Measurements from ENCODE around the gene OLFML3. TPM values are rescaled to one million over a fixed set of nuclear protein-coding genes. Genes with fewer than 3 reads are reported as not detected.

The OLFML3 gene, protein sequence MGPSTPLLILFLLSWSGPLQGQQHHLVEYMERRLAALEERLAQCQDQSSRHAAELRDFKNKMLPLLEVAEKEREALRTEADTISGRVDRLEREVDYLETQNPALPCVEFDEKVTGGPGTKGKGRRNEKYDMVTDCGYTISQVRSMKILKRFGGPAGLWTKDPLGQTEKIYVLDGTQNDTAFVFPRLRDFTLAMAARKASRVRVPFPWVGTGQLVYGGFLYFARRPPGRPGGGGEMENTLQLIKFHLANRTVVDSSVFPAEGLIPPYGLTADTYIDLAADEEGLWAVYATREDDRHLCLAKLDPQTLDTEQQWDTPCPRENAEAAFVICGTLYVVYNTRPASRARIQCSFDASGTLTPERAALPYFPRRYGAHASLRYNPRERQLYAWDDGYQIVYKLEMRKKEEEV
- total RNA-seq, result under 1 TPM; 0.36 to 0.49 TPM
- polyA plus RNA-seq, result not detected
- 0.08 to 2.6 (median 0.64) reads per million in 6 experiments for total RNA-seq

DNA sequence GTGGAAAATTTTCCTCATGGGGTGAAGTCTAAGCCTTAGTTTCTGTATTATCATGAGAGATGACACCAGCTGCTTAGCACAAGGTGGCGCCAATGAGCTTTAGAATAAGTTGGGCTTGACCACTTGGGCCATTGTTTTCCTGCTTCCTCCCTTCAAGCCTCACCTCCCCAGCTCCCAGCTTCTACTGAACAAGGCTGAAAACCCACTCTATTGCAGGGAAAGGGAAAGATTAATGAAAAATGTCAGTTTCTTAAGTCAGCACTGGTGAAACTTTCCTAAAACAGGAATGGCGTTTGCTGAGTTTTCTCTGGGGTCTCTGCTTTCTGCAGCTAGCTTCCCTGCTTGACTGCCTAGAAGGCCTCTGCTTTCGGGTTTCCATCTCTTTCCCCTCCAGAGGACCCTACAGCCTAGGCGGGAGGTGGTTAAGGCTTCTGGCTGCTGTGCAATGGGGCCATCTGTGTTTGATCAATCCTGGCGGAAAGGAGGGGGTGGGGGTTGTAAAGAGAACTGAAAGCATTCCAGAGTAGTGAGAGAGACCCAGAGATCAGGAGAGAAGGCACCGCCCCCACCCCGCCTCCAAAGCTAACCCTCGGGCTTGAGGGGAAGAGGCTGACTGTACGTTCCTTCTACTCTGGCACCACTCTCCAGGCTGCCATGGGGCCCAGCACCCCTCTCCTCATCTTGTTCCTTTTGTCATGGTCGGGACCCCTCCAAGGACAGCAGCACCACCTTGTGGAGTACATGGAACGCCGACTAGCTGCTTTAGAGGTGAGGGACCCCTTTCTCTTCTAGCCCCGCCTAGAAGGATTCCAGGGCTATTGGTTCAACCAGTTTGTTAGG is at the start of gene OLFML3:
Gene OLFML3, plus strand, starts transcription at position 612 of the 840 bp plus-strand sequence. Its CDS starts 43 bp downstream, at position 655.
- Mint-ChIP-seq H3K4me1 (peaks cover 24 to 48% (median 46%) of the 10 kb centered on the region in 4 donors), H3K9me3 (no peaks in the 10 kb centered on the region), H3K27ac (peak within 1 kb of the TSS in 9 of 10 donors; percentile 31 to 88 (median 49)), H3K4me3 (peak within 1 kb of the TSS in 1 of 10 donors; percentile 28), H3K36me3 (peaks cover 0 to 25% (median 8%) of the 10 kb centered on the region in 3 donors), H3K27me3 (no peaks in the 10 kb centered on the region)
- POLR2A ChIA-PET, result no interaction called here
- DNase-seq (peak in 5 of 10 donors; percentile 23 to 43 (median 26)), ATAC-seq (peak; percentile 22 to 34)

GRCh38 chr1:113929750-113930498 is 49.4 kb upstream of the OLFML3 start:
- DNase-seq (peak in 9 of 10 donors; percentile 39 to 92 (median 85)), ATAC-seq (peak; percentile 41 to 43)
- Mint-ChIP-seq H3K36me3 (peaks cover 0 to 4% (median 2%) of the 10 kb centered on the region in 3 donors), H3K9me3 (no peaks in the 10 kb centered on the region), H3K4me3 (peak overlapping the region; percentile 82 to 100 (median 96)), H3K27ac (peak overlapping the region; percentile 98 to 100 (median 99)), H3K27me3 (peaks cover 0 to 4% (median 0%) of the 10 kb centered on the region in 5 donors), H3K4me1 (peaks cover 43 to 64% (median 58%) of the 10 kb centered on the region in 4 donors)
- POLR2A ChIA-PET, result interaction anchor here (0.5 to 10.2 kb wide), 19 partner anchors 10 to 845 kb away, joined by 3 to 179 read pairs (median 5); partner anchors contain the start of genes AP4B1, BCL2L15, DCLRE1B and RSBN1

- H3K4me1 Mint-ChIP-seq, result peaks cover 45 to 71% (median 62%) of the 10 kb centered on the region in 4 donors
- peaks cover 0 to 4% (median 0%) of the 10 kb centered on the region in 5 donors for H3K27me3 Mint-ChIP-seq
- H3K4me3 Mint-ChIP-seq, result peak overlapping the region; percentile 82 to 98 (median 96)
- POLR2A ChIA-PET, result interaction anchor here (1.0 to 10.2 kb wide), 14 partner anchors 9 to 119 kb away, joined by 3 to 179 read pairs (median 10); partner anchors contain the start of genes AP4B1, BCL2L15, DCLRE1B and RSBN1
- no peaks in the 10 kb centered on the region for H3K9me3 Mint-ChIP-seq
- ATAC-seq, result peak; percentile 43 to 46
- peak; percentile 47 to 91 (median 84) for DNase-seq
- peaks cover 0 to 8% (median 4%) of the 10 kb centered on the region in 3 donors for H3K36me3 Mint-ChIP-seq
- H3K27ac Mint-ChIP-seq, result peak overlapping the region; percentile 97 to 100 (median 99)
These were observed 48.6 kb upstream of the OLFML3 start for GRCh38 chr1:113930499-113931161.

GRCh38 chr1:113931451-113931851 is 47.8 kb upstream of the OLFML3 start:
- peak; percentile 4 to 22 for ATAC-seq
- DNase-seq, result peak in 4 of 10 donors; percentile 43 to 83 (median 74)
- peak overlapping the region; percentile 82 to 98 (median 96) for H3K4me3 Mint-ChIP-seq
- peaks cover 45 to 79% (median 66%) of the 10 kb centered on the region in 4 donors for H3K4me1 Mint-ChIP-seq
- no peaks in the 10 kb centered on the region for H3K9me3 Mint-ChIP-seq
- peaks cover 0 to 8% (median 4%) of the 10 kb centered on the region in 3 donors for H3K36me3 Mint-ChIP-seq
- peaks cover 0 to 4% (median 0%) of the 10 kb centered on the region in 5 donors for H3K27me3 Mint-ChIP-seq
- H3K27ac Mint-ChIP-seq, result peak overlapping the region; percentile 97 to 100 (median 99)
- POLR2A ChIA-PET, result interaction anchor here (0.7 to 10.2 kb wide), 11 partner anchors 8 to 411 kb away, joined by 3 to 179 read pairs (median 6); partner anchors contain the start of genes AP4B1, DCLRE1B and RSBN1

- DNase-seq (no peak), ATAC-seq (no peak)
- H3K27ac Mint-ChIP-seq, result peak overlapping the region; percentile 97 to 100 (median 99)
- H3K27me3 Mint-ChIP-seq, result peaks cover 0 to 4% (median 0%) of the 10 kb centered on the region in 5 donors
- H3K4me3 Mint-ChIP-seq, result peak overlapping the region; percentile 82 to 98 (median 96)
- H3K36me3 Mint-ChIP-seq, result peaks cover 4 to 9% (median 8%) of the 10 kb centered on the region in 3 donors
- POLR2A ChIA-PET, result interaction anchor here (0.6 to 10.2 kb wide), 3 partner anchors 13 to 41 kb away, joined by 3 to 179 read pairs (median 12); partner anchors contain the start of genes AP4B1 and DCLRE1B
- peaks cover 45 to 90% (median 75%) of the 10 kb centered on the region in 4 donors for H3K4me1 Mint-ChIP-seq
- no peaks in the 10 kb centered on the region for H3K9me3 Mint-ChIP-seq
These were observed 45.3 kb upstream of the OLFML3 start for GRCh38 chr1:113934006-113934405.

DNA sequence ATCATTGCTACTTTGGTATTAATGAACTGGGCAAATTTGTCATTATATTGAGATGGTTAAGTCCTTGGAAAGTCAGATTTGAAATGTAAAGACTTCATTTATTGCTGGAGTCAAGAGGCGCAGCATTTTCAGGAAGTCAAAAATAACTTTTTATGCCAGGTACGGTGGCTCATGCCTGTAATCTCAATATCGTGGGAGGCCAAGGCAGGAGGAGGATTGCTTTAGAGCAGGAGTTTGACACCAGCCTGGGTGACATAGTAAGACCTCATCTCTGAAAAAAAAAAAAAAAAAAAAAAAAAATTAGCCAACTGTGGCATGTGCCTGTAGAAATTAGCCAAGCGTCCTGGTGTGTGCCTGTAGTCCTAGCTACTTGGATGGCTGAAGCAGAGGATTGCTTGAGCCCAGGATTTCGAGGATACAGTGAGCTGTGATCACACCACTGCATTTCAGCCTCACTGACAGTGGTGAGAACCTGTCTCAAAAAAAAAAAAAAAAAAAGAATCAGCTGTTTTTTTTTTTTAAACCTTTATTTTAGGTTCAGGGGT is 44.7 kb upstream of the OLFML3 start:
- DNase-seq (no peak), ATAC-seq (no peak)
- H3K4me3 Mint-ChIP-seq, result peak overlapping the region; percentile 17 to 98 (median 96)
- no peaks in the 10 kb centered on the region for H3K9me3 Mint-ChIP-seq
- POLR2A ChIA-PET, result interaction anchor here (0.6 to 10.2 kb wide), 4 partner anchors 12 to 545 kb away, joined by 3 to 179 read pairs (median 9); partner anchors contain the start of genes AP4B1 and DCLRE1B
- no peaks in the 10 kb centered on the region for H3K27me3 Mint-ChIP-seq
- peak overlapping the region; percentile 97 to 100 (median 99) for H3K27ac Mint-ChIP-seq
- H3K36me3 Mint-ChIP-seq, result peaks cover 4 to 10% (median 9%) of the 10 kb centered on the region in 3 donors
- H3K4me1 Mint-ChIP-seq, result peaks cover 50 to 95% (median 80%) of the 10 kb centered on the region in 4 donors

- DNase-seq (no peak), ATAC-seq (no peak)
- Mint-ChIP-seq H3K27me3 (no peaks in the 10 kb centered on the region), H3K4me1 (peaks cover 51 to 100% (median 85%) of the 10 kb centered on the region in 4 donors), H3K27ac (peak overlapping the region in 9 of 10 donors; percentile 47 to 99 (median 74)), H3K4me3 (peak overlapping the region in 7 of 10 donors; percentile 5 to 96 (median 34)), H3K36me3 (peaks cover 2 to 10% (median 9%) of the 10 kb centered on the region in 3 donors), H3K9me3 (no peaks in the 10 kb centered on the region)
- POLR2A ChIA-PET, result interaction anchor here (0.6 to 10.2 kb wide), 4 partner anchors 11 to 545 kb away, joined by 3 to 179 read pairs (median 12); partner anchors contain the start of genes AP4B1 and DCLRE1B
These were observed 44.1 kb upstream of the OLFML3 start for GRCh38 chr1:113935176-113935575.

DNA sequence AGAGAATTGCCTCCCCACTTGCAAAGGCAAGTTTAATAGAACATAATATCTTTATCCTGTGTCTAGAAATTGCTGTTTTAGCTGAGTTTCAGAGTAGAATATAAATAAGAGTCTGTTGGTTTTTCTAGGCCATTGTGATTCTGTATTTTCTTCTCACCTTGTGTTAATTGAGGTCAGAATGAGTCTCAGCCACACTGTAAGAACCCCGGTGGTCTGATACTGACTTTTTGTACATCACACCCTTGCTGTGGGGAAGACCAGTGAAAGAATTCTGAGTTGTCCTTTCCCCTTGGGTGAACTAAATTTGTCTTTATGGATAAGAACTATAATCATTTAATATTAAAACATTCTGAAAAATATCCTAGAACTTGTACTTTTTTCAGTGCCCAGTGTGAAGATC is 43.3 kb upstream of the OLFML3 start:
- ATAC-seq (no peak), DNase-seq (no peak)

DNA sequence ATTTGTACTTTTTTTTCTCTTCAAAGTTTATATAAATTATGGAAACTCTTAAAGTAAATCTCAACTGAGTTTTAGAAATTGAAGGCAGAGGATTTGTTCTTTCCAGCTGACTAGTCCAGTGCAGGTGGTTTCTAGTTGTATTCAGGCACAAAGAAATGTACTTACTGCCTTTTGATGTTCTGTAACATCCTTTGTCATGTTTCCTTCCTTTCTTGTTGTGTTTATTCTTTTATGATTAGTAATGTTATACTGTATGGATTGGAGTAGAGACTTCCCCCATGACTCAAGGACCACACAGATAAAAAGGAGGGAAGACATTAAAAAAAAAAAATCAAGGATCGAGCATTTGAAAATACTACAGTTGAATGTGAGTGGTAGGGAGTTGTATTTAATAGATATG is 42.1 kb upstream of the OLFML3 start:
- Mint-ChIP-seq H3K27ac (peak overlapping the region; percentile 91 to 98 (median 95)), H3K36me3 (peaks cover 0 to 27% (median 13%) of the 10 kb centered on the region in 3 donors), H3K27me3 (no peaks in the 10 kb centered on the region), H3K9me3 (no peaks in the 10 kb centered on the region), H3K4me1 (peaks cover 50 to 97% (median 82%) of the 10 kb centered on the region in 4 donors), H3K4me3 (peak overlapping the region; percentile 60 to 88 (median 80))
- peak in 1 of 2 donors; percentile 30 for ATAC-seq
- POLR2A ChIA-PET, result interaction anchor here (10.2 kb wide), 1 partner anchor 9 kb away, joined by 179 read pairs; no protein-coding TSS in a partner anchor
- DNase-seq, result no peak

More for the DNA sequence above, 43.3 kb upstream of the OLFML3 start:
- Mint-ChIP-seq H3K27ac (peak overlapping the region in 7 of 10 donors; percentile 36 to 99 (median 73)), H3K27me3 (no peaks in the 10 kb centered on the region), H3K4me1 (peaks cover 52 to 100% (median 85%) of the 10 kb centered on the region in 4 donors), H3K36me3 (peaks cover 0 to 18% (median 11%) of the 10 kb centered on the region in 3 donors), H3K9me3 (no peaks in the 10 kb centered on the region), H3K4me3 (peak overlapping the region in 8 of 10 donors; percentile 20 to 56 (median 39))
- POLR2A ChIA-PET, result interaction anchor here (0.9 to 10.2 kb wide), 2 partner anchors 11 to 176 kb away, joined by 13 to 179 read pairs; no protein-coding TSS in a partner anchor

- ATAC-seq, result no peak
- Mint-ChIP-seq H3K4me3 (peak overlapping the region in 9 of 10 donors; percentile 37 to 88 (median 74)), H3K36me3 (peaks cover 2 to 33% (median 16%) of the 10 kb centered on the region in 3 donors), H3K27me3 (no peaks in the 10 kb centered on the region), H3K9me3 (no peaks in the 10 kb centered on the region), H3K4me1 (peaks cover 45 to 93% (median 79%) of the 10 kb centered on the region in 4 donors), H3K27ac (peak overlapping the region; percentile 91 to 98 (median 95))
- POLR2A ChIA-PET, result interaction anchor here (0.7 to 4.5 kb wide), 6 partner anchors 8 to 153 kb away, joined by 3 to 62 read pairs (median 6); partner anchors contain the start of genes AP4B1, DCLRE1B and HIPK1
- no peak for DNase-seq
These were observed 41.1 kb upstream of the OLFML3 start for GRCh38 chr1:113938192-113938591.

Data from naive thymus-derived CD8-positive, alpha-beta T cell (primary cell).